ENCODE data around the gene ADD1.

Gene ADD1

GRCh38 chr4:2812612-2813354, 30.9 kb upstream of the ADD1 start:
- POLR2A ChIA-PET = no interaction called here
- CTCF ChIA-PET = interaction anchor here (1.0 to 2.7 kb wide), 6 partner anchors 8 to 94 kb away, joined by 3 to 8 read pairs (median 4); no protein-coding TSS in a partner anchor
- DNase-seq (ENCODE audit: extremely low spot score) = no peak
- TF ChIP-seq, protein P1, sequence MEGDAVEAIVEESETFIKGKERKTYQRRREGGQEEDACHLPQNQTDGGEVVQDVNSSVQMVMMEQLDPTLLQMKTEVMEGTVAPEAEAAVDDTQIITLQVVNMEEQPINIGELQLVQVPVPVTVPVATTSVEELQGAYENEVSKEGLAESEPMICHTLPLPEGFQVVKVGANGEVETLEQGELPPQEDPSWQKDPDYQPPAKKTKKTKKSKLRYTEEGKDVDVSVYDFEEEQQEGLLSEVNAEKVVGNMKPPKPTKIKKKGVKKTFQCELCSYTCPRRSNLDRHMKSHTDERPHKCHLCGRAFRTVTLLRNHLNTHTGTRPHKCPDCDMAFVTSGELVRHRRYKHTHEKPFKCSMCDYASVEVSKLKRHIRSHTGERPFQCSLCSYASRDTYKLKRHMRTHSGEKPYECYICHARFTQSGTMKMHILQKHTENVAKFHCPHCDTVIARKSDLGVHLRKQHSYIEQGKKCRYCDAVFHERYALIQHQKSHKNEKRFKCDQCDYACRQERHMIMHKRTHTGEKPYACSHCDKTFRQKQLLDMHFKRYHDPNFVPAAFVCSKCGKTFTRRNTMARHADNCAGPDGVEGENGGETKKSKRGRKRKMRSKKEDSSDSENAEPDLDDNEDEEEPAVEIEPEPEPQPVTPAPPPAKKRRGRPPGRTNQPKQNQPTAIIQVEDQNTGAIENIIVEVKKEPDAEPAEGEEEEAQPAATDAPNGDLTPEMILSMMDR (IDR thresholded peaks at IDR 0.05; ENCODE audit: control extremely low read depth, extremely low read depth, low read depth, missing control alignments) = no peak

GRCh38 chr4:2813446-2814405, 29.9 kb upstream of the ADD1 start:
- DNase-seq (ENCODE audit: extremely low spot score) = no peak
- TF ChIP-seq, protein P1 (IDR thresholded peaks at IDR 0.05; ENCODE audit: control extremely low read depth, extremely low read depth, low read depth, missing control alignments) = no peak
- ChIA-PET POLR2A (no interaction called here), CTCF (interaction anchor here (1.1 to 1.9 kb wide), 5 partner anchors 32 to 50 kb away, joined by 3 to 5 read pairs (median 4); no protein-coding TSS in a partner anchor)

DNA sequence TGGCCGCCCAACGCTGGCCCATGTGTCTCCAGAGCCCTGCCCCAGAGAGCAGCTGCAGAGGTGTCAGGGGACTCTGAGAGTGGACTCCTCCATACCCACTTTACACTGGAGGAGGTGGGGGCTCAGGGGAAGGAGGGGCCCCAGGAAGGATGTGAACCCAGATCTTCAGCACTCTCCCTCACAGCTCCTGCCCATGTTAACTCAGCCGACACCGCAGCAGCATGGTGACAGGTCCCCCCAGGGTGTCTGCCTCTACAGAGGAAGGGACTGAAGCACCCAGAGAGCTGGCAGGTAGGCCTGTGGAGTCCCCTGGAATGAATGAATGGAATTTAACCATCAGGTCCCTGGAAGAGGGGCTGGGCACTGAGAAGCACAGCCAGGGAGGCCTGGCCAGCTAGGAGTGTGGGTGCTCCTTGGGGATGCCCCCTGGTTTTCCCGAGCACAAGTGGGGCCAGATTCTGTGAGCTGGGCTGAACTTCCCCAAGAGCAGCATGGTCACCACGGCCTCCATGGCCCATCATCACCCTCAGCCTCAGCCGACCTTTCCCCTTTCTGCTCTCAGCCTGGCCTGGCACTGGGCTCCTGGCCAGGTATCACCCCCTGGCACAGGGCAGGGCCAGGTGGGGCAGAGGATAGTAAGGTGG, 28.9 kb upstream of the ADD1 start:
- POLR2A ChIA-PET = no interaction called here
- CTCF ChIA-PET = interaction anchor here (0.8 to 1.8 kb wide), 2 partner anchors 18 to 51 kb away, joined by 3 to 4 read pairs; no protein-coding TSS in a partner anchor
- DNase-seq (ENCODE audit: extremely low spot score) = no peak
- TF ChIP-seq, protein P1 (IDR thresholded peaks at IDR 0.05; ENCODE audit: control extremely low read depth, extremely low read depth, low read depth, missing control alignments) = no peak

GRCh38 chr4:2816401-2816954, 27.2 kb upstream of the ADD1 start:
- no peak for DNase-seq (ENCODE audit: extremely low spot score)
- TF ChIP-seq, protein P1 (IDR thresholded peaks at IDR 0.05; ENCODE audit: control extremely low read depth, extremely low read depth, low read depth, missing control alignments) = no peak
- POLR2A ChIA-PET = no interaction called here
- CTCF ChIA-PET = no interaction called here

- POLR2A ChIA-PET = no interaction called here
- no peak for DNase-seq (ENCODE audit: extremely low spot score)
- CTCF ChIA-PET = interaction anchor here (3.0 kb wide), 1 partner anchor 53 kb away, joined by 10 read pairs; no protein-coding TSS in a partner anchor
- TF ChIP-seq, protein P1 (IDR thresholded peaks at IDR 0.05; ENCODE audit: control extremely low read depth, extremely low read depth, low read depth, missing control alignments) = no peak
Observed at GRCh38 chr4:2817137-2817536, 26.5 kb upstream of the ADD1 start.

All from GM10248 (cell line).